ENCODE measurements around the gene HYI.

The HYI gene

DNA sequence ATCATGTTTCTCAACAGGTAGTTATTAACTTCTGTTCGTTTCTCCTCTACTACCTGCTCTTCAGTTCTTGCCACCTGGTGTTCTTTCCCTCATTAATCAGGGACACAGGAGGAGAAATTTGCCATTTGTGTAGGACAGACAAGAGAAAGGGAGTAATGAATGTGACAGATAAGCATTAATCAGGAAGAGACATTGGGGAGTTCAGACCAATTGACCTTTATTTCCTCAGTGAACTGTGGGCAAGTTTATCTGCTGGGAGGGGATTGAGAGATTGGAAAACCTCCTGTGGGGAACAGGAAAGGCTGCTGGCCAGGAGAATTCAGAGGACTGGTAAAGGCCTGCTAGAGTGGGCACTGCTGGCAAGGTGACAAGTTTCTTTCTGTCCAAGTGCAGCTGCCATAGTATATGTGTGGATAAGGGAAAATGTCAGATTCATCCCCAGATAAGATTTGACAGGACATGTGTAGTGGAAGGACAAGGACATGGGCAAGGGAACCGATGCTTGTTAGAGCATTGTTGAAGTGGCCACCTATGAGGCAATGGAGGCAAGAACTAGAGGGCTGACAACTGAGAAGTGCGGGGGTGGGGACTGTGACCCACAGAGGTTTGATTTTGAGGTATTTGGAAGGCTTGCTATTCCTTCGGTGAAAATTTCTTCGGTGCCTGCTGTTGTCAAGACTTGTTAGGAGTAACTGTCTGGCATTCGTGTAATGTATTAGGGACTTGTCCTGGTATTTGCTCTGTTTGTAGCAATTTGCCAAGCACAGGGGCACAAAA, 51.5 kb downstream of the HYI start:
- no peak for DNase-seq (ENCODE audit: low spot score)
- no peak overlapping the region for H3K27ac ChIP-seq
- CTCF ChIA-PET, result interaction anchor here (0.6 kb wide), 2 partner anchors 42 to 341 kb away, joined by 3 to 6 read pairs; no protein-coding TSS in a partner anchor
- TF ChIP-seq, protein P1, sequence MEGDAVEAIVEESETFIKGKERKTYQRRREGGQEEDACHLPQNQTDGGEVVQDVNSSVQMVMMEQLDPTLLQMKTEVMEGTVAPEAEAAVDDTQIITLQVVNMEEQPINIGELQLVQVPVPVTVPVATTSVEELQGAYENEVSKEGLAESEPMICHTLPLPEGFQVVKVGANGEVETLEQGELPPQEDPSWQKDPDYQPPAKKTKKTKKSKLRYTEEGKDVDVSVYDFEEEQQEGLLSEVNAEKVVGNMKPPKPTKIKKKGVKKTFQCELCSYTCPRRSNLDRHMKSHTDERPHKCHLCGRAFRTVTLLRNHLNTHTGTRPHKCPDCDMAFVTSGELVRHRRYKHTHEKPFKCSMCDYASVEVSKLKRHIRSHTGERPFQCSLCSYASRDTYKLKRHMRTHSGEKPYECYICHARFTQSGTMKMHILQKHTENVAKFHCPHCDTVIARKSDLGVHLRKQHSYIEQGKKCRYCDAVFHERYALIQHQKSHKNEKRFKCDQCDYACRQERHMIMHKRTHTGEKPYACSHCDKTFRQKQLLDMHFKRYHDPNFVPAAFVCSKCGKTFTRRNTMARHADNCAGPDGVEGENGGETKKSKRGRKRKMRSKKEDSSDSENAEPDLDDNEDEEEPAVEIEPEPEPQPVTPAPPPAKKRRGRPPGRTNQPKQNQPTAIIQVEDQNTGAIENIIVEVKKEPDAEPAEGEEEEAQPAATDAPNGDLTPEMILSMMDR (conservative IDR thresholded peaks at IDR 0.05; ENCODE audit: low read depth), result no peak
- POLR2A ChIA-PET (ENCODE audit: low non-redundant PET), result no interaction called here

All from RWPE1 (cell line).